NCI-H748 (cell line): ENCODE measurements around the gene MAP2K2.
A peak's percentile ranks its signal among the peaks of the same experiment; 100 is the strongest.
"Not testable (repeated sequence)": the region's sequence is repeated elsewhere in the genome, so short reads cannot be mapped to it uniquely, and the experiment has no call there.

Experiments
- DNase-seq: peaks from one replicate; lab custom pipeline; 2025; ENCODE audit not compliant: unreplicated experiment; lab: John Stamatoyannopoulos, UW

Gene MAP2K2

GRCh38 chr19:4123615-4124568 is at the start of gene MAP2K2:
Gene MAP2K2 (minus strand): TSS chr19:4124122. CDS start chr19:4123875, 247 bp downstream.
- DNase-seq = peak; percentile 89

GRCh38 chr19:4172861-4173473 is 49.0 kb upstream of the MAP2K2 start:
- peak; percentile 38 for DNase-seq

- no peak for DNase-seq
Measured at GRCh38 chr19:4171676-4172075, 47.8 kb upstream of the MAP2K2 start.

- DNase-seq = no peak
Measured at GRCh38 chr19:4164262-4164661, 40.3 kb upstream of the MAP2K2 start.

- no peak for DNase-seq
Measured at GRCh38 chr19:4161415-4162077, 37.6 kb upstream of the MAP2K2 start.

GRCh38 chr19:4157971-4158370 is 34.0 kb upstream of the MAP2K2 start:
- DNase-seq = not testable (repeated sequence)

GRCh38 chr19:4157164-4157563 is 33.2 kb upstream of the MAP2K2 start:
- no peak for DNase-seq

- no peak for DNase-seq
Measured at GRCh38 chr19:4154571-4155312, 30.8 kb upstream of the MAP2K2 start.

GRCh38 chr19:4152241-4152998 is 28.5 kb upstream of the MAP2K2 start:
- no peak for DNase-seq

GRCh38 chr19:4151623-4152022 is 27.7 kb upstream of the MAP2K2 start:
- DNase-seq = no peak

- DNase-seq = peak; percentile 5
Measured at GRCh38 chr19:4149518-4150288, 25.8 kb upstream of the MAP2K2 start.

- DNase-seq = no peak
Measured at GRCh38 chr19:4144666-4145249, 20.8 kb upstream of the MAP2K2 start.

GRCh38 chr19:4142916-4143315 is 19.0 kb upstream of the MAP2K2 start:
- not testable (repeated sequence) for DNase-seq

- peak; percentile 74 for DNase-seq
Measured at GRCh38 chr19:4140237-4140711, 16.4 kb upstream of the MAP2K2 start.

- peak; percentile 48 for DNase-seq
Measured at GRCh38 chr19:4139614-4140236, 15.8 kb upstream of the MAP2K2 start.

- no peak for DNase-seq
Measured at GRCh38 chr19:4138445-4138844, 14.5 kb upstream of the MAP2K2 start.

GRCh38 chr19:4136680-4137088 is 12.8 kb upstream of the MAP2K2 start:
- no peak for DNase-seq

- DNase-seq = not testable (repeated sequence)
Measured at GRCh38 chr19:4135386-4135785, 11.5 kb upstream of the MAP2K2 start.
